CD4-positive, alpha-beta T cell (primary cell): ENCODE data around the gene ZNF280B. TPM values are rescaled to one million over a fixed set of nuclear protein-coding genes. Genes with fewer than 3 reads are reported as not detected.

ENCODE experiments used
- ATAC-seq: fragments of 200-7000 bp; cut with Tn5 transposase; one replicate; pipeline ENCODE4 v1.10.0; 2022; ENCODE audit warnings: mild to moderate bottlenecking; ENCODE audit not compliant: poor library complexity
- CTCF ChIA-PET: fragments of 350-600 bp; sonication (Branson Sonifier 250); formaldehyde crosslinking; loops from one replicate; lab custom pipeline; 2021; ENCODE audit warnings: antibody characterized with exemption, inconsistent platforms; lab: Charles Lee
- POLR2A ChIA-PET: fragments of 350-600 bp; sonication (Branson Sonifier 250); formaldehyde crosslinking; loops from one replicate; lab custom pipeline; 2021; ENCODE audit warnings: antibody characterized with exemption, inconsistent platforms; lab: Charles Lee
- DNase-seq, 14 experiments: peaks; one replicate each; pipeline ENCODE4 v3.0.0-alpha.2; 2013 to 2020; ENCODE audit warnings: mixed read lengths in 2 of 14
- H3K27ac ChIP-seq, 2 donors: one replicate each; pipeline versions ENCODE4 v1.5.1 to v1.7.0; 2013; ENCODE audit warnings: low read length in 2 of 2, low read depth in 1 of 2, mild to moderate bottlenecking in 1 of 2
- H3K27me3 ChIP-seq, 2 experiments: 1 replicate in 1 of 2; 2 replicates in 1 of 2; pipeline versions ENCODE4 v1.6.1 to v1.7.0; 2013; ENCODE audit warnings: low read length in 2 of 2, control low read depth in 1 of 2, mild to moderate bottlenecking in 1 of 2, moderate library complexity in 1 of 2; ENCODE audit not compliant: insufficient read depth in 2 of 2, control insufficient read depth in 1 of 2
- H3K36me3 ChIP-seq: one replicate; pipeline ENCODE4 v1.6.1; 2013; ENCODE audit warnings: low read length, control low read depth; ENCODE audit not compliant: insufficient read depth
- H3K4me1 ChIP-seq: one replicate; pipeline ENCODE4 v1.6.1; 2013; ENCODE audit warnings: low read length, control low read depth; ENCODE audit not compliant: insufficient read depth
- H3K4me3 ChIP-seq: one replicate; pipeline ENCODE4 v1.5.1; 2013; ENCODE audit warnings: mild to moderate bottlenecking, low read length, moderate library complexity
- H3K9me3 ChIP-seq, 2 experiments: 1 replicate in 1 of 2; 2 replicates in 1 of 2; pipeline versions ENCODE4 v1.6.1 to v1.7.0; 2013; ENCODE audit warnings: low read length in 2 of 2, mild to moderate bottlenecking in 2 of 2, control low read depth in 1 of 2, moderate library complexity in 1 of 2; ENCODE audit not compliant: control insufficient read depth in 1 of 2, insufficient read depth in 1 of 2
- H3K27ac Mint-ChIP-seq: one replicate; pipeline ENCODE4 v1.8.0; 2020; ENCODE audit warnings: mixed read lengths
- H3K27me3 Mint-ChIP-seq: one replicate; pipeline ENCODE4 v1.8.0; 2021; ENCODE audit warnings: mixed read lengths
- H3K36me3 Mint-ChIP-seq: one replicate; pipeline ENCODE4 v1.8.0; 2021; ENCODE audit warnings: low read depth, mixed read lengths
- H3K4me1 Mint-ChIP-seq: one replicate; pipeline ENCODE4 v1.8.0; 2021; ENCODE audit warnings: low read depth, mixed read lengths
- H3K4me3 Mint-ChIP-seq: one replicate; pipeline ENCODE4 v1.8.0; 2020; ENCODE audit warnings: mild to moderate bottlenecking, mixed read lengths
- H3K9me3 Mint-ChIP-seq: one replicate; pipeline ENCODE4 v1.8.0; 2020; ENCODE audit warnings: mixed read lengths
- CTCF ChIP-seq: fragments of 200-600 bp; IDR thresholded peaks from one replicate; pipeline ENCODE4 v1.8.0; 2022; ENCODE audit warnings: antibody characterized with exemption, mild to moderate bottlenecking
- intact Hi-C, 2 experiments: fragments of 100-400 bp; cut with DNase I in 1 of 2; cut with micrococcal nuclease in 1 of 2; formaldehyde crosslinking; loops; one replicate each; pipeline versions ENCODE4 v1.15.1 to v1.9.0; 2023 to 2025; cut with DNase I, micrococcal nuclease
- total RNA-seq, 174 experiments: library from RNA in 2 of 174; stranded (reverse) in 2 of 174; gene quantifications; one replicate each; pipeline ENCODE4 v1.2.3 and lab custom pipeline; 2021 to 2026

Gene ZNF280B
- total RNA-seq, 2 experiments from 2014 or later: 1.0 to 1.2 TPM

- Histone ChIP-seq H3K9me3 (peaks cover 15 to 20% of the 10 kb centered on the region in 2 experiments), H3K27ac (no peak overlapping the region), H3K27me3 (peaks cover 17 to 19% of the 10 kb centered on the region in 2 experiments), H3K4me3 (no peak overlapping the region), H3K4me1 (no peaks in the 10 kb centered on the region), H3K36me3 (no peaks in the 10 kb centered on the region)
- no peak for TF ChIP-seq CTCF
- H3K27me3 Mint-ChIP-seq: peaks cover 69% of the 10 kb centered on the region
- POLR2A ChIA-PET: no interaction called here
- CTCF ChIA-PET: no interaction called here
- DNase-seq (no peak), ATAC-seq (no peak)
- H3K36me3 Mint-ChIP-seq: peaks cover 4% of the 10 kb centered on the region
- no peak overlapping the region for H3K27ac Mint-ChIP-seq
- H3K4me3 Mint-ChIP-seq: no peak overlapping the region
- intact Hi-C loops: loop anchor here (5.0 to 10.0 kb wide), 4 partner anchors 122 to 494 kb away; no protein-coding TSS in a partner anchor
- no peaks in the 10 kb centered on the region for H3K4me1 Mint-ChIP-seq
- peaks cover 4% of the 10 kb centered on the region for H3K9me3 Mint-ChIP-seq
These were observed 45.6 kb downstream of the ZNF280B start for GRCh38 chr22:22462813-22463567.

DNA sequence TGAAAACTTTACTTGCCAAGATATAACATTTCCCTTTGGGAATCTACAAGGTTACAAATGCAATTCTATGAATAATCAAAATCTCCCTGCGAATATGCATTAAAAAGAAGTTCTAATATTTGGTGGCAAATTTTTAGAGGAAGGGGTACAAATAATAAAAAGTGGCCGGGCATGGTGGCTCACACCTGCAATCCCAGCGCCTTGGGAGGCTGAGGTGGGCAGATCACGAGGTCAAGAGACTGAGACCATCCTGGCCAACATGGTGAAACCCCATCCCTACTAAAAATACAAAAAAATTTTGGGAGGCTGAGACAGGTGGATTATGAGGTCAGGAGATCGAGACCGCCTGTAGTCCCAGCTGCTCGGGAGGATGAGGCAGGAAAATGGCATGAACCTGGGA, 47.0 kb downstream of the ZNF280B start:
- no peak for TF ChIP-seq CTCF
- Histone ChIP-seq H3K27ac (no peak overlapping the region), H3K36me3 (no peaks in the 10 kb centered on the region), H3K27me3 (peaks cover 17 to 19% of the 10 kb centered on the region in 2 experiments), H3K9me3 (peaks cover 14 to 27% of the 10 kb centered on the region in 2 experiments), H3K4me3 (no peak overlapping the region), H3K4me1 (no peaks in the 10 kb centered on the region)
- DNase-seq: no peak
- CTCF ChIA-PET: no interaction called here
- peaks cover 4% of the 10 kb centered on the region for H3K9me3 Mint-ChIP-seq
- H3K27ac Mint-ChIP-seq: no peak overlapping the region
- no peak for ATAC-seq
- H3K4me1 Mint-ChIP-seq: no peaks in the 10 kb centered on the region
- intact Hi-C loops: loop anchor here (5.0 to 10.0 kb wide), 4 partner anchors 123 to 496 kb away; no protein-coding TSS in a partner anchor
- POLR2A ChIA-PET: no interaction called here
- peaks cover 59% of the 10 kb centered on the region for H3K27me3 Mint-ChIP-seq
- peaks cover 4% of the 10 kb centered on the region for H3K36me3 Mint-ChIP-seq
- H3K4me3 Mint-ChIP-seq: no peak overlapping the region

DNA sequence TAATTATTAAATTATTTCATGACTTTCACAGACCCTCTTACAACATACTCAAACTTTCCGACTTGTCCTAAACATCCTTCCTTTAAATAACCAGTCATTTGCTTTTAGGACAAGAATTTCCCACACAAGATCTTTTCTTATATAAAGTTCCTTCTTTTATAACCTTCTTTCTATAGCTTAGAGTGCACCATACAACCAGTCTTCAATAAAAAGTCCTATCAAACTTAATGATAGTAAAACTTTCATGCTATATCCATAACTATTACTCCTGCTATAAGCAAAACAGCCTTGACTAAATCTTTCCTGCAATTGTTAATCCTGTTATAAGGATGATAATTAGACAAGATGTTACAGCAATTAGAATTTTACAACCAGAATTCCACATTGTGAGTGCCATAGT, 47.4 kb downstream of the ZNF280B start:
- intact Hi-C loops: loop anchor here (5.0 to 10.0 kb wide), 4 partner anchors 124 to 496 kb away; no protein-coding TSS in a partner anchor
- no peak overlapping the region for H3K27ac ChIP-seq
- H3K36me3 ChIP-seq: no peaks in the 10 kb centered on the region
- H3K4me3 ChIP-seq: no peak overlapping the region
- peaks cover 17 to 19% of the 10 kb centered on the region in 2 experiments for H3K27me3 ChIP-seq
- Mint-ChIP-seq H3K36me3 (peaks cover 4% of the 10 kb centered on the region), H3K27me3 (peaks cover 58% of the 10 kb centered on the region), H3K9me3 (peaks cover 4% of the 10 kb centered on the region), H3K27ac (no peak overlapping the region), H3K4me1 (no peaks in the 10 kb centered on the region), H3K4me3 (no peak overlapping the region)
- TF ChIP-seq CTCF: no peak
- no peaks in the 10 kb centered on the region for H3K4me1 ChIP-seq
- ATAC-seq (no peak), DNase-seq (no peak)
- ChIA-PET POLR2A (no interaction called here), CTCF (no interaction called here)
- H3K9me3 ChIP-seq: peaks cover 14 to 27% of the 10 kb centered on the region in 2 experiments
